CD14-positive monocyte (primary cell): ENCODE measurements around the gene CCL17. TPM values are rescaled to one million over a fixed set of nuclear protein-coding genes. Genes with fewer than 3 reads are reported as not detected.

ENCODE experiments used
- DNase-seq, 3 donors: peaks; one replicate each; pipeline ENCODE4 v3.0.0-alpha.2; 2011 to 2022
- H2AFZ ChIP-seq: 2 replicates; pipeline ENCODE4 v1.6.0; 2012; ENCODE audit warnings: mild to moderate bottlenecking, low read depth, low read length, inconsistent platforms; ENCODE audit not compliant: insufficient read depth, poor library complexity, severe bottlenecking
- H3K27ac ChIP-seq, 2 donors: 1 replicate in 1 of 2; 2 replicates in 1 of 2; pipeline ENCODE4 v1.5.1; 2012 to 2013; ENCODE audit warnings: low read length in 2 of 2, control low read depth in 1 of 2, inconsistent platforms in 1 of 2, low read depth in 1 of 2, mild to moderate bottlenecking in 1 of 2
- H3K27me3 ChIP-seq, 2 donors: one replicate each; pipeline versions ENCODE4 v1.6.0 to v1.6.1; 2011 to 2013; ENCODE audit warnings: low read length in 2 of 2; ENCODE audit not compliant: control insufficient read depth in 2 of 2, insufficient read depth in 2 of 2
- H3K36me3 ChIP-seq, 2 donors: replicated peaks in 1 of 2; 1 replicate in 1 of 2; 2 replicates in 1 of 2; pipeline versions ENCODE4 v1.5.1 to v1.6.1; 2012 to 2013; ENCODE audit warnings: low read length in 2 of 2, control low read depth in 1 of 2, inconsistent platforms in 1 of 2, mild to moderate bottlenecking in 1 of 2; ENCODE audit not compliant: insufficient read depth in 2 of 2, control insufficient read depth in 1 of 2
- H3K4me1 ChIP-seq, 2 donors: 1 replicate in 1 of 2; 2 replicates in 1 of 2; pipeline versions ENCODE4 v1.5.1 to v1.6.1; 2012 to 2013; ENCODE audit warnings: low read length in 2 of 2, control low read depth in 1 of 2, inconsistent platforms in 1 of 2, mild to moderate bottlenecking in 1 of 2, moderate library complexity in 1 of 2; ENCODE audit not compliant: insufficient read depth in 2 of 2, control insufficient read depth in 1 of 2
- H3K4me2 ChIP-seq: replicated peaks from 2 replicates; pipeline ENCODE3; 2012; ENCODE audit warnings: low read length, moderate library complexity, mild to moderate bottlenecking; ENCODE audit not compliant: poor library complexity, severe bottlenecking; ENCODE audit errors: extremely low read depth
- H3K4me3 ChIP-seq, 3 experiments: fragments of 200-600 bp in 1 of 3; sonication (generic) in 1 of 3; replicated peaks in 1 of 3; 1 replicate in 2 of 3; 2 replicates in 1 of 3; pipeline ENCODE4 v1.5.1; 2011 to 2013; ENCODE audit warnings: low read length in 3 of 3, mild to moderate bottlenecking in 3 of 3, control low read depth in 2 of 3, low read depth in 2 of 3, inconsistent platforms in 1 of 3, moderate library complexity in 1 of 3
- H3K79me2 ChIP-seq: 2 replicates; pipeline ENCODE4 v1.6.0; 2012; ENCODE audit warnings: mild to moderate bottlenecking, control low read depth, inconsistent platforms, low read length, moderate library complexity; ENCODE audit not compliant: insufficient read depth
- H3K9ac ChIP-seq: 2 replicates; pipeline ENCODE4 v1.6.0; 2017; ENCODE audit warnings: low read length, mild to moderate bottlenecking; ENCODE audit not compliant: insufficient read depth, poor library complexity, severe bottlenecking
- H3K9me3 ChIP-seq, 2 donors: replicated peaks in 1 of 2; 1 replicate in 1 of 2; 2 replicates in 1 of 2; pipeline versions ENCODE4 v1.5.1 to v1.6.1; 2012 to 2013; ENCODE audit warnings: low read length in 2 of 2, control low read depth in 1 of 2; ENCODE audit not compliant: control insufficient read depth in 1 of 2, insufficient read depth in 1 of 2
- H4K20me1 ChIP-seq: 2 replicates; pipeline ENCODE4 v1.6.0; 2012; ENCODE audit warnings: mild to moderate bottlenecking, low read length, control low read depth, moderate library complexity; ENCODE audit not compliant: insufficient read depth
- H3K27ac Mint-ChIP-seq, 7 donors: one replicate each; pipeline ENCODE4 v1.8.0; 2020; ENCODE audit warnings: mild to moderate bottlenecking in 7 of 7, mixed read lengths in 7 of 7, moderate library complexity in 6 of 7, inconsistent platforms in 2 of 7
- H3K27me3 Mint-ChIP-seq, 3 donors: one replicate each; pipeline ENCODE4 v1.8.0; 2021 to 2022; ENCODE audit warnings: low read depth in 3 of 3, mild to moderate bottlenecking in 3 of 3, mixed read lengths in 3 of 3, moderate library complexity in 3 of 3, inconsistent platforms in 1 of 3
- H3K36me3 Mint-ChIP-seq, 2 donors: one replicate each; pipeline ENCODE4 v1.8.0; 2020; ENCODE audit warnings: mixed read lengths in 2 of 2, inconsistent platforms in 1 of 2, mild to moderate bottlenecking in 1 of 2
- H3K4me1 Mint-ChIP-seq: one replicate; pipeline ENCODE4 v1.8.0; 2020; ENCODE audit warnings: mild to moderate bottlenecking, mixed read lengths
- H3K4me3 Mint-ChIP-seq, 2 donors: one replicate each; pipeline ENCODE4 v1.8.0; 2020; ENCODE audit warnings: mild to moderate bottlenecking in 2 of 2, mixed read lengths in 2 of 2, moderate library complexity in 1 of 2
- H3K9me3 Mint-ChIP-seq, 7 donors: one replicate each; pipeline ENCODE4 v1.8.0; 2020 to 2022; ENCODE audit warnings: mixed read lengths in 7 of 7, mild to moderate bottlenecking in 6 of 7, moderate library complexity in 6 of 7, inconsistent platforms in 2 of 7
- CTCF ChIP-seq: fragments of 200-600 bp; IDR thresholded peaks from one replicate; pipeline ENCODE4 v1.8.0; 2022; ENCODE audit warnings: antibody characterized with exemption, mild to moderate bottlenecking
- WGBS: methylation state at CpG from one replicate; pipeline ENCODE4 v1.1.5; 2013; ENCODE audit warnings: missing lambda C conversion rate; ENCODE audit not compliant: insufficient coverage; 5-methylcytosine and 5-hydroxymethylcytosine counted together
- intact Hi-C, 2 donors: fragments of 100-400 bp; cut with micrococcal nuclease; formaldehyde crosslinking; loops; one replicate each; pipeline versions ENCODE4 v1.15.0 to v1.15.1; 2023
- polyA plus RNA-seq, 3 donors: library from polyadenylated mRNA; depleted of rRNA in 1 of 3; unstranded in 2 of 3; stranded (reverse) in 1 of 3; fragments of 300-500 nt in 2 of 3; fragments of >200 nt in 1 of 3; fragmentation: Illumina TruSeq in 2 of 3; gene quantifications; 1 replicate in 2 of 3; 2 replicates in 1 of 3; pipeline ENCODE4 v1.2.3, GENCODE V29; 2012 to 2021

CCL17 gene
- polyA plus RNA-seq, 3 donors: not detected

DNA sequence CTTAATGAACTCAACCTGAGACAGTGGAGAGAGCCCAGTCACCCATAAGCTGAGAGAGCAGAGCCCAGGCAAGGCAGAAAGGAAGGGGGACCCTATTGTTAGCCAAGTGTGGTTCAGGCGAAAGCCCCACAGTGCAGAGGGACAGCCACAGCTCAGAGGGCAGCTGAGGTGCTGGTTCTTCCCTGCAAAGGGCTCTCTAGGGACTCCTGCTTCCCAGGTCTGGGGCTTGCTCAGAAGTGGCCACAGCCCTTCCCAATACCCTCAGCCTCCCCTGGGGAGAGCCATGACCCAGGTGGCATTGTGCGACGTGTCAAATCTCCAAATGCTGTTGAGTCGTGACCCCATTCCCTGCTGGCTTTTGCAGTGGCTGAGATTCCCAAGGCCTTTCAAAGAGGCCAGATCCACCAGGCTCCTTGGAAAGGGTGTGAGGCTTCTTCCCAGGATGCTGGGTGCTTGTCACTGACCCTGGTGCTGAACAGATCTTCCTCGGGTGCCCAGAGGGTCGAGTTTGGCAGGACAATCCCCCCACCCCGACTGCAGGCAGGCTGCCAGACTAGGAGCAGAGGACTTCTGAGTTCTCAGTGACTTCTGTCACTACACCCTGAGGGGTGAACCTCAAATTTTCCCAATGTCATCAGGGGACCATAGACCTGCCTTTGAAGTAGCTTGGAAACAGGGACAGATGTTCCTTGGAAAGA is 2.5 kb upstream of the CCL17 start:
- Histone ChIP-seq H3K36me3 (no peaks in the 10 kb centered on the region), H3K9ac (no peak overlapping the region), H3K4me3 (no peak overlapping the region), H3K4me2 (no peak overlapping the region), H4K20me1 (no peaks in the 10 kb centered on the region), H3K27me3 (peaks cover 0 to 3% of the 10 kb centered on the region in 2 donors), H2AFZ (no peak overlapping the region), H3K9me3 (no peaks in the 10 kb centered on the region), H3K79me2 (no peaks in the 10 kb centered on the region), H3K4me1 (peaks cover 6 to 9% of the 10 kb centered on the region in 2 donors), H3K27ac (no peak overlapping the region)
- 88% methylated on average over 6 of the region's 7 CpGs for WGBS
- H3K36me3 Mint-ChIP-seq: no peaks in the 10 kb centered on the region
- no peak overlapping the region for H3K4me3 Mint-ChIP-seq
- no peak for DNase-seq
- H3K4me1 Mint-ChIP-seq: no peaks in the 10 kb centered on the region
- H3K27me3 Mint-ChIP-seq: peaks cover 7 to 19% (median 18%) of the 10 kb centered on the region in 3 donors
- TF ChIP-seq CTCF: no peak
- no peak overlapping the region for H3K27ac Mint-ChIP-seq
- H3K9me3 Mint-ChIP-seq: peaks cover 0 to 6% (median 3%) of the 10 kb centered on the region in 7 donors
- intact Hi-C loops: no loop called here

GRCh38 chr16:57405097-57405496 is 530 bp downstream of the CCL17 start:
- no peak overlapping the region for H3K9ac ChIP-seq
- intact Hi-C loops: no loop called here
- H3K27me3 ChIP-seq: peaks cover 0 to 3% of the 10 kb centered on the region in 2 donors
- no peak overlapping the region for H3K4me2 ChIP-seq
- WGBS: 58% methylated on average over 3 of the region's 3 CpGs
- H3K4me1 Mint-ChIP-seq: peaks cover 10% of the 10 kb centered on the region
- H3K27ac ChIP-seq: no peak overlapping the region
- H3K4me3 Mint-ChIP-seq: peak overlapping the region in 1 of 2 donors; percentile 33
- peaks cover 6 to 19% (median 18%) of the 10 kb centered on the region in 3 donors for H3K27me3 Mint-ChIP-seq
- H3K4me1 ChIP-seq: peaks cover 17 to 25% of the 10 kb centered on the region in 2 donors
- no peak overlapping the region for H2AFZ ChIP-seq
- no peaks in the 10 kb centered on the region for H3K9me3 ChIP-seq
- peaks cover 0 to 4% (median 0%) of the 10 kb centered on the region in 7 donors for H3K9me3 Mint-ChIP-seq
- no peak for DNase-seq
- H3K79me2 ChIP-seq: no peaks in the 10 kb centered on the region
- no peaks in the 10 kb centered on the region for H3K36me3 Mint-ChIP-seq
- no peaks in the 10 kb centered on the region for H3K36me3 ChIP-seq
- no peak overlapping the region for H3K4me3 ChIP-seq
- TF ChIP-seq CTCF: no peak
- H3K27ac Mint-ChIP-seq: no peak overlapping the region
- no peaks in the 10 kb centered on the region for H4K20me1 ChIP-seq
